ENCODE data around the gene ATXN1.
A peak's percentile ranks its signal among the peaks of the same experiment; 100 is the strongest.

Gene ATXN1

DNA sequence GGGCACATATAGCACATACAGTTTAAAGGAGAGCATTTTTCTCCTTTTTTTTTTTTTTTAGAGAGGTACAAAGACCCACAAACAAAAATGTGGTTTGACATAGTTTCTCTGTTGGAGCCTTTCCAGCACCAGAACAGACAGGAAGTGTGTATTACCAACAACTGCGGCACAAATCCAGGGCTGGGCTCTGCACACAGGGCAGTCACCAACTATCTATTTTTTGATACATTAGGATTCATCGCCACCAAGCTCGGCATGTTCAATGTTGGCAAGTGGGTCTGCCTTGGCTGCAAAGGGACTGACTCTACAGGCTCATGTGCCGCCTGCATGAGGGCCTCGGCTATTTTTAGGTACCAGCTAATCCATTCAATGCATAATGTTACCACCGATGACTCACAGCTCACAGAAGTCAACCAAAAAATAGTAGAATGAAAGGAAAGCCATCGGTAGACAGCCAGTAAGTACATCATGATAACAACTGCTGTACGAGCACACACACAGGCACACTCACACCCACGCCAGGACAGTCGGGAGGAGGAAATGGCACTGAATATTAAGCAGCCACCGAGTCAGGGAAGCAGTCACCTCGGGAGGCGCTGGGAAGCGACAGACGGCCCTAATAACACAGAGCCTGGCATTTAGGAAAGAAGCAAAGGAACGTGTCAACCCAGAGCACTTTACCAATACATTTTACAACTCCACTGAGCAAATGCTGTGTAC, 441.3 kb downstream of the ATXN1 start:
- DNase-seq, result peak; percentile 88

DNA sequence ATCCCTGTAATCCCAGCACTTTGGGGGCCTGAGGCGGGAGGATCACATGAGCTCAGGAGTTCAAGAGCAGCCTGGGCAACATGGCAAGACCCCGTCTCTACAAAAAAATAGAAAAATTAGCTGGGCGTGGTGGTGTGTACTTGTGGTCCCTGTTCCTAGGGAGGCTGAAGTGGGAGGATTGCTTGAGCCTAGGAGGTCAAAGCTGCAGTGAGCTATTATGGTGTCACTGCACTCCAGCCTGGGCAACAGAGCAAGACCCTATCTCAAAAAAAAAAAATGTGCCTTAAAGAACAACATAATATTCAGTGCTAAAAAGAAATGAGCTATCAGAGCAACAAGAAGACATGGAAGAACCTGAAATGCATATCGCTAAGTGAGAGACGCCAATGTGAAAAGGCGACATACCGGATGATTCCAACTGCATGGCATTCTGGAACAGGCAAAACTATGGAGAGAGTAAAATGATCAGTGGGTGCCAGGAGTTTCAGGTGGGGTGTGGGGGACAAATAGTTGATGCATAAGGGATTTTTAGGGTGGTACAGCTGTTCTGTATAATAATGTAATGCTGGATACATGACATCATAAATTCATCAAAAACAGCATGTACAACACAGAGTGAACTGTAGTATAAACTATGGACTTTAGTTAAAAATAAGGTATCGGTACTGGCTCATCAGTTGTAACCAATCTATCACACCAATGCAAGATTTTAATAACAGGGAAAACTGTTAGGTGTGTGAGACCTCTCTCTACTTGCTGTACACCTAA, 442.1 kb downstream of the ATXN1 start:
- DNase-seq, result no peak

- no peak for DNase-seq
Measured at GRCh38 chr6:16318538-16318937, 442.7 kb downstream of the ATXN1 start.

DNA sequence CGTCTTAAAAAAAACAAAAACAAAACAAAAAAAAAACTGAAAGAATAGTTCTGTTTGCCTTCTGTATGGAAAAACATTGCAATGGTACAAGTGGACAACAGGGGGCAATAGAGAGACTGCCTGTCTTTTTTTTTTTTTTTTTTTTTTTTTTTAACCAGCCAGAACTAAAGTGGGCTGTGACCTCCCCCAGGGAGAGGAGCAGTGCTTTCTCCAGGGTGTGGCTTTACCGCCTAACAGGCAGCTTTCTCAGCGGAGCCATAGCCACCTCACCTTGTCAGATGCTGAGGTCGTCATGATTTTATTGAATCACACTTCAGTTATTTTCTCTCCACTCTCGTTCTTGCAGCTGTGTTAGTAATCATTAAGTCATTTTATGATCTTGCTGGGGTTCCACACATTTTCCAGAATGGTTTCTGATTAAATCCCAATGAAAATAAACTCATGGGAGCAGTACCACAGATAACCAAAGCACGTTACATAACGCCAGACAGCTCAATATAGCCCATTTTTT, 444.5 kb downstream of the ATXN1 start:
- DNase-seq, result peak; percentile 55

- no peak for DNase-seq
Measured at GRCh38 chr6:16314296-16314695, 447.0 kb downstream of the ATXN1 start.

GRCh38 chr6:16313732-16314131, 447.5 kb downstream of the ATXN1 start:
- DNase-seq, result no peak

DNA sequence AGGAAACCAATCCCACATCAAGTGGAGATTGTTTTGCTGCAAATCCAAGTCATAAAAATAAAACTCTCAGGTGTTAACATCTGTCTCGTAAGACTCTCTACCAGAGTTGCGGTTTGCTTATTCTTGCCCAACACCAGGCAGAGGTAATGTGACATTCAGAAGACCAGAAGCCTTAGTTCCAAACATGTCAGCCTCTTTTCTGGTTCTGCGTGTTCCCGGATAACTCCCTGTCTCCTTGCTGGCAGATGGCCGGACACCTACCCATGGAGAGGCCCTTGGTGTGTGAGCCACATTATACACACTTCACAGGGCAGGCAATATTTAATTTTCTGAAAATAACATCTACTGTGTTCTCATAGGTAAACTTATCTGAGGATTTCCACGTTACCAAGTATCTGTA, 449.5 kb downstream of the ATXN1 start:
- DNase-seq, result no peak

GRCh38 chr6:16306334-16306733, 454.9 kb downstream of the ATXN1 start:
- DNase-seq, result no peak

- DNase-seq, result no peak
Measured at GRCh38 chr6:16305788-16306187, 455.5 kb downstream of the ATXN1 start.

- no peak for DNase-seq
Measured at GRCh38 chr6:16305246-16305725, 456.0 kb downstream of the ATXN1 start.

GRCh38 chr6:16302721-16303552, 458.3 kb downstream of the ATXN1 start:
- no peak for DNase-seq

DNA sequence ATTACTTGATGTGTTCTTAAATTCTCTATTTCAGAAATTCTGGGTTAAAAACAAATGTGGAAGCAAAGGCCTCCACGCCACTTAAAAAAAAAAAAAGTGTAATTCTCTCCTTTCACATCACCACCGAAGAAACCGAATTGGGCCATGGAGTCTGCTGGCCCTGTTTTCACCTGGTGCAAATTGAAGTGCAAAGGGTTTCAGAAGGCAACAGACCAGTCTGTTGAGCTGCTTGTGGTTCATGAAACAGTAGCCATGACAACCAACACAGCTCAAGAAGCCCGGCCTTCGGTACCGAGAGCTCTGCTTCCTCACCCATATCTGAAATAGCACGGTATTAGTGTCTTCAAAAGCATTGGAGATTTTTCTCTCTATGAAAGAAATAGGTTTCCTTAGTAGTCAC, 459.7 kb downstream of the ATXN1 start:
- DNase-seq, result no peak

DNA sequence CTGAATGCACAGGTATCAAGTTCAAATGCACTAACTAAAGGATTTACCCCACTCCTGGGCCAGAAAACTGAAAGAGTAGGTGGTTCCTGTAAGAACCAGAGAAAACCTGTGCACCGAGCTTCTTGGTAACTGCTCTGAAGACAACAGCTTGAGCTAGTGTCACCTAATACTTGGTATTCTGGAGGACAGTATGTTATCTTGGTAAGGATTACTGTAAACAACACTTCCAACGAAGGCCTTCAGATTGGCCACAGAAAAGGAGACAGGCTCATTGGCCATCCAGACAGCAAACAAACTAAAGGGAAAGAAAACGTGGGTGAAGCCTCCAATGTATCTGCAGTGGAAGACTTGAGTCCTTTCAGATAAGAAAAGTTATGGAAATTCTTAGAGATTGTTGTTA, 461.4 kb downstream of the ATXN1 start:
- no peak for DNase-seq

- DNase-seq, result no peak
Measured at GRCh38 chr6:16296061-16296670, 465.1 kb downstream of the ATXN1 start.

GRCh38 chr6:16295471-16295870, 465.8 kb downstream of the ATXN1 start:
- DNase-seq, result no peak

DNA sequence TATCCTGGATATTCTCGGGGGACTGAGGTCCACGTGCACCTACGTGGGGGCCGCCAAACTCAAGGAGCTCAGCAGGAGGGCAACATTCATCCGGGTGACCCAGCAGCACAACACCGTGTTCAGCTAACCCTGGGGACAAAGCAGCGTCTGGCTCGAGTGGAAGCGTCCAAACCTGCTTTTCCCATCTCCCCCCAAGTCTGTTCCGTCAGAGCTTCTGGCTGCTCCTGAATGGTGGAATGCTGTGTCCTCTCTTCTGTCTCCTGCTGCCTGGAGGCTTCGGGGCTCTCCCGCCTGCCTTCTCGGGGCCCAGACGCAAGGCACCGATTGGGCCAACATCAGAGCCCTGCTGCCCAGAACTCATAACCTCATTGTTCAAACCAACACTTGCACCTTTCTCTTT, 466.2 kb downstream of the ATXN1 start:
- DNase-seq, result no peak

GRCh38 chr6:16294371-16294770, 466.9 kb downstream of the ATXN1 start:
- DNase-seq, result no peak

GRCh38 chr6:16292942-16293341, 468.3 kb downstream of the ATXN1 start:
- no peak for DNase-seq

- no peak for DNase-seq
Measured at GRCh38 chr6:16292432-16292831, 468.8 kb downstream of the ATXN1 start.

GRCh38 chr6:16291739-16292138, 469.5 kb downstream of the ATXN1 start:
- DNase-seq, result no peak

DNA sequence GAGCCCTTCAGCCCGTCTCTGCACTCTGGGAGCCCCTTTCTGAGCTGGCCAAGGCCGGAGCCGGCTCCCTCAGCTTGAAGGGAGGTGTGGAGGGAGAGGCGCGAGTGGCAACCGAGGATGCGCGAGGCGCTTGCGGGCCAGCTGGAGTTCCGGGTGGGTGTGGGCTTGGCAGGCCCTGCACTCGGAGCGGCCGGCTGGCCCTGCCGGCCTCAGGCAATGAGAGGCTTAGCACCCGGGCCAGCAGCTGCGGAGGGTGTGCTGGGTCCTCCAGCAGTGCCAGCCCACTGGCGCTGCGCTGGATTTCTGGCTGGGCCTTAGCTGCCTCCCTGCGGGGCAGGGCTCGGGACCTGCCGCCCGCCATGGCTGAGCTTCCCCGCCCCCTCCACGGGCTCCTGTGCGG, 473.1 kb downstream of the ATXN1 start:
- no peak for DNase-seq

DNA sequence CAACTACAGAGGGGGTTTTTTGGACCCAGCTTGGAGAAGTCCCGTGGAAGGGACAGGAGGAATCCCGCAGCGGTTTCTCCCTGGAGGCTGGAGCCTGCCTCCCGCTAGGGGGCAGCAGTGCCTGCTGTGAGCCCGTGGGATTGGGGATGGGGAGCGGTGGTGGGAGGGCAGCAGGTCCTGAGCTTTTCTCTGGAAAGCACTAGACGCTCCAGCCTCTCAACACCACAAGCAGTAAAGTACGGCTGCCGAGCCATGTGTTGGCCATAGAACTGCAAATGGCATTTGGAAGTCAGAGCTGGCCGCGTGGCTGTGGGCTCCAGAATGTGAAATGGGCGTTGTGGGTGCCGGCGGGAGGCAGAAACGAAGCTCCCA, 475.1 kb downstream of the ATXN1 start:
- no peak for DNase-seq

All from NCI-H1694 treated with DMSO at 0.1 percent for 48 hours (cell line).